ENCODE data around the gene TPM2.
"Not testable (repeated sequence)": the region's sequence is repeated elsewhere in the genome, so short reads cannot be mapped to it uniquely, and the experiment has no call there.

The TPM2 gene

DNA sequence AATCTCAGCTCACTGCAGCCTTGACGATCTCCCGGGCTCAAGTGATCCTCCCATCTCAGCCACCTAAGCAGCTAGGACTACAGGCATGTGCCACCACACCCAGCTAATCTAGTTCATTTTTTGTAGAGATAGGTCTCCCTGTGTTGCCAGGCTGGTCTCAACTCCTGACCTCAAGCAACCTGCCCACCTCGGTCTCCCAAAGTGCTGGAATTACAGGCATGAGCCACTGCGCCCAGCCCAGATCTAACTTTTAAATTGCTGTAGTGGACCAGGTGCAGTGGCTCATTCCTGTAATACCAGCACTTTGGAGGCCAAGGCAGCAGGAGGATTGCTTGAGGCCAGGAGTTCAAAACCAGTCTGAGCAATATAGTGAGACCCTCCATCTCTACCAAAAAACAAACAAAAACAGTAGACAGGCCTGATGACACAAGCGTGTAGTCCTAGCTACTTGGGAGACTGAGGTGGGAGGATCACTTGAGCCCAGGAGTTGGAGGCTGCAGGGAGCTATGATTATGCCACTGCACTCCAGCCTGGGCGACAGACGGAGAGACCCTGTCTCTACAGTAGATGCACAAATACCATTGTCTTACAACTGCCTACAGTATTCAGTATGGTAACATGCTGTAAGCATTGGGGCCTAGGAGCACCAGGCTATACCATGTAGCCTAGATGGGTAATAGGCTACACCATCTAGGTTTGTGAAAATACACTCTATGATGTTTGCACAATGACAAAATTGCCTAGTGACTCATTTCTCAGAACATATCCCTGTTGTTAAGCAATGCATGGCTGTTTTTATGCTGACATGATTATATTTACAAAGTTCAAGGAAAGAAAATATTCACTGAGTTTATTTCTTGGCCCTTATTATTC, 37.5 kb downstream of the TPM2 start:
- DNase-seq, result no peak

DNA sequence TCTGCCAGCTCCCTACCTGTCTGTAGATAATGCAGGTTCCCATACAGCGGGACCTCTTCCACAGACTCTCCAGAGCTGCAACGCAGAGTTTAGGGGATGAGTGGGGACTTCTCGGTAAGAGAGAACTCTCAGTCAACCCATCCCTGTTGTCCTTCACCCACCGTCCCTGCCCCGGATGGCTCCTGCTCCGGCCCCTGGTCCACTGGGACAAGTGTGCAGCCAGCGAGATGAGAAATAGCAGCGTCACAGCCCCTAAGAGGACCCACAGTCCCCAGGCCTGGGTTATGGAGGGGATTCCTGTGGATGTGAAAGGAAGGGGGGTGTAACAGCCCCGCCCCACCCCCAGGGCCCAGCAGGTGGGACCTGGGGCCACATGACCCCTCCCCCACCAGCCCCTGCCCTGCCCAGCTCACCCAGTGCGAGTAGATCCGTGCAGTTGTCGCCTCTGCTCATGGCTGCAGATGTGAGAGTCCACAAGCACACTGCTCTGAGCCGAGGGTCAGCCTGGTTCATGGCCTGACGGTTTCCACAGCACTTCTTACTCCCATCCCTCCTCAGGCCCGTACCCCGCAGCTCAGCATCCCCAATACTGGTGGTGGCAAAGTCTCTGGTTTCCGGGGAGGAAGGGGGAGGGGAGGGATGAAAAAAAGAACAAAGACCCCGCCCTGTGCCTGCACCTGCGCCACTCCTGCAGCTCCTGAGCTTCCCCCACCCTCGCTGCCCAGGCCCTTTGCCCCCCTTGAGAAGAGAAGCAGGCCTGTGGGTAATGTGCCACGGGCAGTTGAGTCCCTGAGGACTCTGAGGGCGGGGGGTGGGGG, 39.2 kb downstream of the TPM2 start, which contains the start of gene SIT1:
SIT1 (minus strand) TSS at position 591 of the 818 bp plus-strand sequence; CDS start at position 513, 78 bp downstream.
- DNase-seq, result peak in 1 of 2 donors; percentile 28

DNA sequence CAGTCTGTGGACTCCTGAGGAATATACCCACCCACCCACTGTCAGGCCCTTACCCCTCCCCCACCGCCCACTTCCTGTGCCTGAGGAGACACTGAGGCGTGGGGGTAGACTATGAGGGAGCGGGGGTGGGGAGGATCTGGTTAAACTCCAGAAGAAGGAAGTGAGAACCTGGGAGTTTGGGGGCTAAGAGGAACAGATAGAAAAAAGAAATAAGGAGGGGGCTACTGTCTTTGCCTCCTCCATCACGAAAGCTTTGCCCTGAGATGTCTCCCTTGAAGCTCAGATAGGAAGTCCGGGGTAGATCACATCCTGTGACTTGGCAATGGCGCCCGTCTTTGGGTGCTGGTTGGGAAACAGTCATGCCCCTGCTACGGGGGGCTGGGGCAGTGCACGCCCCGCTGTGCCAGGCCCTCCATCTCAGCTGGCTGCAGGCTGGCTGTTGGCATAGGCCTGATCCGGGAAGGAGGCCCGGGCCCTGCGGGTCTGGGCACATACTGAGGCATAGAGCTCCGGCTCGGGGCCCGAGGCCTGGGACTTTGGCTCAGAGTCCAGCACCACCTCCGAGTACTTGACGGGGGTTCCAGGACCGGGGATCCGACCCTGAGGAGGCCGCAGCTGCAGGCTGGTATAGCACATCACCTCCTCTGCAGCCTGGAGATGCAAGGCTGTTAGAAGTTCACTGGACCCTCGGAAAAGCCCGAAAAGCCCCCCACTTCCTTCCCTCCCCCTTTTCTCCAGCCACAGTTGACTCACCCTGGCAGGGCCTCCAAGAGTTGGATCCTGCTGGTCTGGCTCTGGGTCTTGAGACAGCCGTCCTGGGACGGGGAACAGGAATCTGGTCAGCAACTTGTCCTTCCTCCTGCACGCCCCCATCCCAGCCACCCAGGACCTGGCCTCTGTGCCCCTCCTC, 40.0 kb downstream of the TPM2 start:
- peak; percentile 27 to 38 for DNase-seq

DNA sequence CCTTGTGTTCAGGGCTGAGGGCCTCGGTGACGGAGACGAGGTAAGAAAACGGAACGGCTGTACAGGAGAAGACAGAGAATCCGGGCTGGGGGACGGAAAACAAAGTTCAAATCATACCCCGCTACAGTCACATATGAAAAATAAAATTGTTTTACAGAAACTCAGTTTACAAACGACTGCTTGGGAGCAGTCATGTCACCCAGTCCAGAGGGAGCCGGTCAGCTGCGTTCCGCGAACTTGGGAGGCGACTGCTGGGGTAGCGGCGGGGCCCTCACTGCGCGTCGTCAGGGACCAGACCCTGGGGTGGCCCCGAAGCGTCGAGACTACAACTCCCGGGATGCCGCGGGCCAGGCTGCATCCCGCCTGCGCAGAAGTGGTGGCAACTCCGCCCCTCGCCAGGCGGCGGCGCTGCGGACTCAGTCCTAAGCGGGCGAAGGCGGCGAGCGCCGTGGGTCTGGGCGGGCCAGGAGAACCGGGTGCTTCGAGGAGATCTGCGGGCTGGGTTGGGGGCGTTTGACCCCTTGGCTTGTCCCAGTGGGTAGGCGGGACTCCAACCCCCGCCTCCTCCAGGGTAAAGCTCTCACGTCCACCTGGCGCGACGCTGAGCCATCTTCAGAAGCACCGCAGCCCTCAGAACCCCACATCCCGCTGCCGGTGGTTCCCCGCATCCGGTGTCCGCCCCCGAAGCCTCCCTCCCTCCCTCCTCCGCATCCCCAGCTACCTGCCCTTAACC, 43.0 kb downstream of the TPM2 start:
- peak; percentile 92 to 93 for DNase-seq

DNA sequence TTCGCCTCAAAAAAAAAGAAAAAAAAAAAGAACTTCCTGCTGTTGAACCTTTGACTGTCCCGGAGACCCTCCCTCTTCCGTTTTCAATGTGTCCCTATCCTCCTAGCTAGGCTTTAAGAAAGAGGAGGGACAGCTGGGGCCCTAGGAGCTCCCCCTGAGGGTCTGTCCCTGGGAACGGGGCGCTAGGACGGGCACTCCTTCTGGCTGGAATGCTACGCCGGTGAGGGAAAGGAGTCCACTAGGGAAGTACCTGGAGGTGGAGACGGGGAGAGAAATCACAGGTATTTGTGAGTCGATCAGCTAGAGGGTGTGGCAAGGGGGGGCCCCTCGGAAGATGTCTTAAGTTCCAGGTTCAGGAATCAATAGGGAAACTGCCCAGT, 43.6 kb downstream of the TPM2 start:
- DNase-seq, result no peak

DNA sequence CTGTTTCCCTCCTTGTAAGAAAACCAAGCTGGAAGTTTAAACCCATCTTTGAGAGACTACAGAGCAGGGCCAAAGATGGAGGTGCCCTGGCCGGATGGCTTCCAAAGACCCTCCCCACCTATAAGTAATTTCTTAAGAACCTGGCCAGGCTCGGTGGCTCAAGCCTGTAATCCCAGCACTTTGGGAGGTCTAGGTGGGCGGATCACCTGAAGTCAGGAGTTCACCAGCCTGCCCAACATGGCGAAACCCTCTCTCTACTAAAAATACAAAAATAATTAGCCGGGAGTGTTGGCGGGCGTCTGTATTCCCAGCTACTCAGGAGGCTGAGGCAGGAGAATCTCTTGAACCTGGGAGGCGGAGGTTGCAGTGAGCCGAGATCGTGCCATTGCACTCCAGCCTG, 44.0 kb downstream of the TPM2 start:
- DNase-seq, result not testable (repeated sequence)

DNA sequence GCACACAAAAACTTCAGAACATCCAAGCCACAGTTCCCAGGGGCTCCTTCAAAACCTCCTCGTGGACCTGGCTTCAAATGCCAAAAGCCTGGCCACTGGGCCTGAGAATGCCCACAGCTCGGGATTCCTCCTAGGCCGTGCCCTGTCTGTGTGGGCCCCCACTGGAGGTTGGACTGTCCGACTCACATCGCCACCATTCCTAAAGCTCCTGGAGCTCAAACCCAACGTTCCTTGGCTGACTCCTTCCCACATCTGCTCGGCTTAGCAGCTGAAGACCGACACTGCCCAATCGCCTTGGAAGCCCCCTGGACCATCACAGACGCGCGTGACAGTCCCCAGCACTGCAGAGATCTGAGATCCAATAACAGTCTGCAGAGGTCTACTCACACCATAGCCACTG, 46.7 kb downstream of the TPM2 start:
- DNase-seq, result no peak

DNA sequence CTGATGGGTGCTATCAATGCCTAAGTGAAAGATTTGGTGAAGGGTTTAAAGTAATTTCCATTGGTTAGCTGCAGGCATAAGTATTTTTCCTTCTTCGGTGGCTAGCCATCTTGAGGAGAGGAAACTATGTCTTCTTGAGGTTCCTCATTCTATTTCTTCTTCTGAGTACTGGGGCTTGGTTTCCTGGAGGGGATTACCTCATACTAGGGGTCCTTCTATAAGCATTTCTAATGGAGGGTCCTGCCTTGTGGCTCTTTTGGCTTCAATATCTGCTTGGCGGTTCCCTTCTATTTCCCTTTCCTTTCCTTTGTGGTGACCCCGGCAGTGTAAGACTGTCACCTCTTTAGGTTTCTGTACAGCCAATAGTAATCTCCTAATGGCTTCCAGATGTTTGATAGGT, 48.2 kb downstream of the TPM2 start:
- not testable (repeated sequence) for DNase-seq

DNA sequence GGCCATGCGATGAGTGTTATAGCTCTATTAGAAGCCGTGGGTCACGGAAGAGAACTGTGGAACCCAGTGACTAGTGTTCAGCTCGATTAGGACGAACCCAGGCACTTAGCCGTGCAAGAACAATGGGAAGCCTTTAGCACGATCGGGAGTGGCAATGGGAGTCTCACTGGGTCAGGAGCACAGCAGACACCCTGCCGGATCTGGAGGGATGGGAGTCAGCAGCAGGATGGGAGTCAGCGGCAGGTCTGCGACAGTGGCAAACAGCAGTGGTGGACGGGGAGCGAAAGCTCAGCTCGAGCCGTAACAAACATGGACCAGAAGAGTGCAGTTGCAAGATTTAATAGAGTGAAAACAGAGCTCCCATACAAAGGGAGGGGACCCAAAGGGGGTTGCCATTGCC, 49.3 kb downstream of the TPM2 start:
- DNase-seq, result not testable (repeated sequence)

DNA sequence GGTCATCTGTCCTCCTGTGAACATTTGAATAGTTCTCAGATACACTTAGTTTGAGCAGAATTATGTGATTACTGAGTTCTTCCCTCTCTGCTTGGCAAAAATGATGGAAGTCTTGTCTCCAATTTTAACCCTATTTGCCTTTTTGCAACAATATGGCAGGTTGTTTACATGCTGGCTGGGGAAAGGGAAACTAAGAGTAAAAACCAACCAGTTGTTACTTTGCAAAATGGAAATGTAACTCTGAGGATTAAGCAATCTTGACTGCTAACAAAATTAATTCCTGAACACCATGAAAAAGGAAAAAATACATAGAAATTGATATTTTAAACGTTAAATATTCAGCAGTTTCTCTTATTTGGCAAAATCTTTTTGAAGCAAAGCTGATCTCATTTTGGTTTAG, 50.1 kb downstream of the TPM2 start:
- no peak for DNase-seq

DNA sequence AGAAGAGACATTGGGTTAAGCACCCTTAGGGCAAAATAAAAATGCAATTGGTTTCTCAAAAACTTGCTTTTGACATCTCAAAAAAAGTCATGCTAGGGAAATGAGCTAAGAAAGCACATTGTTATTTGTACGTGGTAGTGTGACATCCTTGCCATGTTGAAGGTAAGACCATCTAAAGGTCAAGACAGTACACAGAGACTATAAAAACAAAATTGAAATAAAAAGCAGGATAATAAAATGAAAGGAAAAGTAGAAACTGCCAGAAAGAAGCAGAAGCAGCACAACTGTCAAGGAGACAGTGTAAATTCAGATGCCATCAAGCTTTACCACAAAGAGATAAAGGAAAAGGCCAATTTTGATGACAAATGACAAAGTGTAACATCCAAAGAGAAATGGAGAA, 50.5 kb downstream of the TPM2 start:
- DNase-seq, result not testable (repeated sequence)

DNA sequence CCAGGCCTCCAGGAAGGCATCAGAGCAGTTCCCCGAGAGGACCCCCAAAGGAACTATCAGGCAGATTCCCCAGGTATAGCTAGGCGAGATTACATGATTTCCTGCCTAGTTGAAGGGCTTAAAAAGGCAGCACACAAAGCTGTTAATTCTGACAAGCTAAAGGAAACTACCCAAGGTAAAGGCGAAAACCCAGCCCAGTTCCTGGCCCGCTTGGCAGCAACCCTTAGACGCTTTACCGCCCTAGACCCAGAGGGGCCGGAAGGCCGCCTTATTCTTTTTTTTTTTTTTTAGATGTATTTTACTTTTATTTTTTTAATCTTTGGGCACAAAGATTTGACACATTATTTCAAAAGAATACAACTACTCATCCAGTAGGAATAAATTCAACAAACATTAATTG, 51.0 kb downstream of the TPM2 start:
- not testable (repeated sequence) for DNase-seq

DNA sequence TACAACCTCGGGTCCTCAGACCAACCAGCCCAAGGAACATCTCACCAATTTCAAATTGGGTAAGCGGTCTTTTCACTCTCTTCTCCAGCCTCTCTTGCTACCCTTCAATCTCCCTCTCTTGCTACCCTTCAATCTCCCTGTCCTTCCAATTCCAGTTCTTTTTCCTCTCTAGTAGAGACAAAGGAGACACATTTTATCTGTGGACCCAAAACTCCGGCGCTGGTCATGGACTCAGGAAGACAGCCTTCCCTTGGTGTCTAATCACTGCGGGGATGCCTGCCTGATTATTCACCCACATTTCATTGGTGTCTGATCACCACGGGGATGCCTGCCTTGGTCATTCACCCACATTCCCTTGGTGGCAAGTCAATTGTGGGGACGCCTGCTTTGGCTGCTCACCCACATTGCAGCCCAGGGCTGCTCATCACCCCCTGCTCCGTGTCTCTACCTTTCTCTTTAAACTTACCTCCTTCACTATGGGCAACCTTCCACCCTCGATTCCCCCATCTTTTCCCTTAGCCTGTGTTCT, 52.2 kb downstream of the TPM2 start:
- DNase-seq, result not testable (repeated sequence)

DNA sequence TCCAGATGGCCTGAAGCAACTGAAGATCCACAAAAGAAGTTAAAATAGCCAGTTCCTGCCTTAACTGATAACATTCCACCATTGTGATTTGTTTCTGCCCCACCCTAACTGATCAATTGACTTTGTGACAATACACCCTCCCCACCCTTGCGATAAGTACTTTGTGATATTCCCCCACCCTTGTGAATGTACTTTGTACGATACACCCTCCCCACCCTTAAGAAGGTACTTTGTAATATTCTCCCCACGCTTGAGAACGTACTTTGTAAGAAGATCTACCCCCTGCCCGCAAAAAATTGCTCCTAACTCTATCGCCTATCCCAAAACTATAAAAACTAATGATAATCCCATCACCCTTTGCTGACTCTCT, 52.9 kb downstream of the TPM2 start:
- DNase-seq, result not testable (repeated sequence)

DNA sequence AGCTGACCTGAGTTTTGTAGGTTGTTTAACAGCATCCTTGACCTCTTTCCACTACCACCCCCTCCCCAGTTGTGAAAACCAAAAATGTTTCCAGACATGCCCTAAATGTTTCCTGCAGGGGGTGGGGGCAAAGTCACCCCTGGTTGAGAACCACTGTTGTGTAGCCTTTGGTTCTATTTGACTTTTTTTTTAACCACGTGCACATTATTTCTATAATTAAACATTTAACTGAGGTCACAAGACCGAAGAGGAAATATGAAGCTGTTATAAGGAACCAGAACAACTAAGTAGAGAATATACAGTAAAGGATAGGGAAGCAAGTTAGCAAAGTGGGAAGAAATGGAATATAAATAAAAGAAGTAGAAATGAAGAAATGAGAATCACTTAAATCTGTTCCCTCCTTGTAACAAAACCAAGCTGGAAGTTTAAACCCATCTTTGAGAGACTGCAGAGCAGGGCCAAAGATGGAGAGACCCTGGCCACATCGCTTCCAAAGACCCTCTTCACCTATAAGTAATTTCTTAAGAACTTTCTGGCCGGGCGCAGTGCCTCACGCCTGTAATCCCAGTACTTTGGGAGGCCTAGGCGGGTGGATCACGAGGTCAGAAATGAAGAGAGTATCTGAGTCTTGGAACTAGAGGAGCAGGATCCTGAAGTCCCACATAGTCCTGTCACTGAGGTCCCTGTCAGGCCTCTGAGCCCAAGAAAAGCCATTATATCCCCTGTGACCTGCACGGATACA, 53.4 kb downstream of the TPM2 start:
- no peak for DNase-seq

DNA sequence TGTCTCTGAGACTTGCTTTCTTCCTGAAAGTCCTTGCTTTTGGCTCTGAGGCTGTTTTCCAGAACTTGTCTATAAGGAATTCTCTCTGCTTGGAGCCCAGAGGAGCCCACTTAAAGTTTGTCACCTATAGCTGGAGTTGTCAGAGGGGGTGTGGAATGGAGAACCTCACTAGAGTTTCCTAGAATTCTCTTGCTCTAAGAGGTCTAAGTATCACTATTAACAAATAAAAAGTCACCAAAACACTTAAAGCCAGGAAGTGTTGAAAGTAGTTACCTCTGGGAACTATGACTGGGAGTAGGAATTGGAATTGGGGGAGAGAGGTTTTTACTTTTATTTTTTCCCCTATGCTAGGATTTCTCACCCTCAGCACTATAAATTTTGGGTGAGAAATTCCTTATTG, 54.0 kb downstream of the TPM2 start:
- DNase-seq, result no peak

Data from stimulated activated CD4-positive, alpha-beta T cell treated with anti-CD3 and anti-CD28 coated beads, Interleukin-2, amount 100 ng/mL, for 48 hours (primary cell).